DOHH2 (cell line): ENCODE results near the gene SLC38A5.

Experiments used
- EZH2phosphoT487 ChIP-seq: fragments of 200-600 bp; sonication (generic); IDR thresholded peaks from 2 replicates; pipeline ENCODE4 v1.6.1; 2017; ENCODE audit warnings: borderline replicate concordance, mild to moderate bottlenecking, antibody characterized with exemption, low read length, moderate library complexity, mixed read lengths
- TF ChIP-seq, protein P1 (sequence below): fragments of 200-600 bp; sonication (generic); IDR thresholded peaks from one replicate; pipeline ENCODE4 v1.5.1; 2014; ENCODE audit warnings: antibody characterized with exemption, mild to moderate bottlenecking, low read depth, low read length; ENCODE audit not compliant: poor library complexity, severe bottlenecking

DNA sequence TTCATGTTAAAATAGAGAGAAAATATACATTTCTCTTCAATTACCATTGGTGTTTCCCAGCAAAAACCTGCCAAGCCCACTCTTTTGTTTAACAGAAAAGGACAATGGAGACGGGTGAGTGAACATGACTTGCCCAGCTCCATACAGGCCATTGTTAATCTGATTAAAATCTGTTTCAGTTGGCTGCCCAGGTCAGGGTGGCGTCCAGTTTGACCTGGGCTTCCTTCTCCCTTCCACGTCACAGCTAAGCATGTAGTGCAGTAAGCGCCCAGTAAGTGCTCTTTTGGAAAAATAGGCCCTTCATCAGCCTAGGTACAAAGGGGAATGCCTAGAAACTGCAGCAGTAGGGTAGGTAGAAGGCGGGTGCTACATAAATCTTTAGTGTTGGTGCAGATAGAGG, 37.2 kb upstream of the SLC38A5 start:
- TF ChIP-seq, protein P1, sequence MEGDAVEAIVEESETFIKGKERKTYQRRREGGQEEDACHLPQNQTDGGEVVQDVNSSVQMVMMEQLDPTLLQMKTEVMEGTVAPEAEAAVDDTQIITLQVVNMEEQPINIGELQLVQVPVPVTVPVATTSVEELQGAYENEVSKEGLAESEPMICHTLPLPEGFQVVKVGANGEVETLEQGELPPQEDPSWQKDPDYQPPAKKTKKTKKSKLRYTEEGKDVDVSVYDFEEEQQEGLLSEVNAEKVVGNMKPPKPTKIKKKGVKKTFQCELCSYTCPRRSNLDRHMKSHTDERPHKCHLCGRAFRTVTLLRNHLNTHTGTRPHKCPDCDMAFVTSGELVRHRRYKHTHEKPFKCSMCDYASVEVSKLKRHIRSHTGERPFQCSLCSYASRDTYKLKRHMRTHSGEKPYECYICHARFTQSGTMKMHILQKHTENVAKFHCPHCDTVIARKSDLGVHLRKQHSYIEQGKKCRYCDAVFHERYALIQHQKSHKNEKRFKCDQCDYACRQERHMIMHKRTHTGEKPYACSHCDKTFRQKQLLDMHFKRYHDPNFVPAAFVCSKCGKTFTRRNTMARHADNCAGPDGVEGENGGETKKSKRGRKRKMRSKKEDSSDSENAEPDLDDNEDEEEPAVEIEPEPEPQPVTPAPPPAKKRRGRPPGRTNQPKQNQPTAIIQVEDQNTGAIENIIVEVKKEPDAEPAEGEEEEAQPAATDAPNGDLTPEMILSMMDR: no peak
- TF ChIP-seq EZH2phosphoT487: no peak
